Large intestine (tissue), 3 donors: ENCODE measurements around the gene SPHK1. TPM values are rescaled to one million over a fixed set of nuclear protein-coding genes. Genes with fewer than 3 reads are reported as not detected.
A peak's percentile ranks its signal among the peaks of the same experiment; 100 is the strongest.
"Not testable (repeated sequence)": the region's sequence is repeated elsewhere in the genome, so short reads cannot be mapped to it uniquely, and the experiment has no call there.

Experiments
- DNase-seq, 2 donors: peaks; one replicate each; pipeline versions ENCODE4 v3.0.0 to v3.0.0-alpha.2; 2013
- H3K27ac ChIP-seq: one replicate; pipeline ENCODE4 v1.5.1; 2013; ENCODE audit warnings: low read length
- H3K27me3 ChIP-seq: 2 replicates; pipeline ENCODE4 v1.6.1; 2013; ENCODE audit warnings: low read length; ENCODE audit not compliant: control insufficient read depth, insufficient read depth
- H3K36me3 ChIP-seq: 2 replicates; pipeline ENCODE4 v1.6.1; 2013; ENCODE audit warnings: low read length; ENCODE audit not compliant: control insufficient read depth, insufficient read depth
- H3K4me1 ChIP-seq: one replicate; pipeline ENCODE4 v1.6.1; 2013; ENCODE audit warnings: low read length; ENCODE audit not compliant: control insufficient read depth, insufficient read depth
- H3K4me3 ChIP-seq: one replicate; pipeline ENCODE4 v1.5.1; 2013; ENCODE audit warnings: low read length
- H3K9me3 ChIP-seq: one replicate; pipeline ENCODE4 v1.6.1; 2013; ENCODE audit warnings: mild to moderate bottlenecking, low read depth, low read length, moderate library complexity; ENCODE audit not compliant: control insufficient read depth
- WGBS: methylation state at CpG from one replicate; pipeline ENCODE4 v1.1.5; 2013; ENCODE audit warnings: low lambda C conversion rate; ENCODE audit not compliant: insufficient coverage; 5-methylcytosine and 5-hydroxymethylcytosine counted together
- polyA plus RNA-seq: library from polyadenylated mRNA; unstranded; fragments of 120-200 nt; gene quantifications from one replicate; pipeline ENCODE4 v1.2.1, GENCODE V29; 2013

The SPHK1 gene
- polyA plus RNA-seq, 1 donor: 3.1 TPM

GRCh38 chr17:76351526-76352071 is 32.8 kb upstream of the SPHK1 start:
- DNase-seq: no peak
- H3K27me3 ChIP-seq: no peaks in the 10 kb centered on the region
- peaks cover 3% of the 10 kb centered on the region for H3K4me1 ChIP-seq
- H3K27ac ChIP-seq: no peak overlapping the region
- H3K9me3 ChIP-seq: no peaks in the 10 kb centered on the region
- peaks cover 10% of the 10 kb centered on the region for H3K36me3 ChIP-seq
- WGBS: 74% methylated on average over 3 of the region's 9 CpGs
- no peak overlapping the region for H3K4me3 ChIP-seq

GRCh38 chr17:76353004-76353598 is 31.3 kb upstream of the SPHK1 start:
- no peaks in the 10 kb centered on the region for H3K9me3 ChIP-seq
- peak in 1 of 2 donors; percentile 57 for DNase-seq
- peaks cover 3% of the 10 kb centered on the region for H3K4me1 ChIP-seq
- peak overlapping the region; percentile 96 for H3K4me3 ChIP-seq
- no CpG with 5 or more reads among the region's 51 CpGs for WGBS
- H3K36me3 ChIP-seq: no peaks in the 10 kb centered on the region
- H3K27ac ChIP-seq: peak overlapping the region; percentile 84
- H3K27me3 ChIP-seq: no peaks in the 10 kb centered on the region

DNA sequence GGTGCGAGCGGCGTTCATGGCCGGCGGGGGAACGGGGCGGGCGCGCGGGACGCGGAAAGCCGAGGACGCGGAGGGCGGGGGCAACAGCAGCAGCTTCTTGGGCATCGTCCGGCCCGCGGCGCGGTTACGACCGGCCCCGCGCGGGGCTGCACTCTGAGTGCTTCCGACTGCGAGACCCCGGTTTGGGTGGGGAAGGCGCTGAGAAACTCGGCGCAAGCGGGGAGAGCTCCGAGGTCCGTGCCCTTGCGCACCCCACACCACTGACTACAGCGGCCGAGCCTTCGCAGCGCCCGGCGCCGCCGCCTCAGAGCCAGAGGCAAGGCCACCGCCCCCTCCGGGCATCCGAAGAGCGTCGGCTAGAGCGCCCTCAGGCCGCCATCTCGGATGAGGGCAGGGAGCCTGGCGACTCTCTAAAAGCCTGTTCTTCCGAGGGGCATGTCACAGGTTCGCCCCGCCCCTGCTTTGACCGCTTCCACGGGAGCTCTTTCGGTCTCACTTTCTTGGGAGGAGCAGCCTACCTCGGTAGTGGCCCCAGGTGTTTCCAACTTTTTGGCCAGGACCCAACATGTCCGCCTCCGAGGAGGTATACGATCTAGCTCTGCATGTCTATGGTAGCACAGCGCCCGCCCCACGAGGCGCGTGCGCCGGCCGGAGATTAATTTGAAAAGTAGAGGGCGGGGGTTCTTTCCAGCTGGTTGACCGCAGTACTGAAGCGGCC is 30.7 kb upstream of the SPHK1 start, which contains the start of gene PRPSAP1:
TSS of gene PRPSAP1 (minus strand) at position 318 of the 718 bp plus-strand sequence. CDS start at position 105, 213 bp downstream.
- WGBS: no CpG with 5 or more reads among the region's 75 CpGs
- Histone ChIP-seq H3K36me3 (no peaks in the 10 kb centered on the region), H3K4me3 (peak within 1 kb of the TSS; percentile 96), H3K9me3 (no peaks in the 10 kb centered on the region), H3K27me3 (no peaks in the 10 kb centered on the region), H3K27ac (peak within 1 kb of the TSS; percentile 84), H3K4me1 (peaks cover 3% of the 10 kb centered on the region)
- DNase-seq: peak; percentile 88 to 97

GRCh38 chr17:76354317-76354729 is 30.1 kb upstream of the SPHK1 start:
- no peak overlapping the region for H3K27ac ChIP-seq
- no peaks in the 10 kb centered on the region for H3K9me3 ChIP-seq
- WGBS: 7% methylated on average over 7 of the region's 18 CpGs
- peaks cover 3% of the 10 kb centered on the region for H3K4me1 ChIP-seq
- no peaks in the 10 kb centered on the region for H3K36me3 ChIP-seq
- no peak for DNase-seq
- H3K27me3 ChIP-seq: no peaks in the 10 kb centered on the region
- peak overlapping the region; percentile 96 for H3K4me3 ChIP-seq

GRCh38 chr17:76354747-76355310 is 29.6 kb upstream of the SPHK1 start:
- no CpG with 5 or more reads among the region's 13 CpGs for WGBS
- Histone ChIP-seq H3K36me3 (no peaks in the 10 kb centered on the region), H3K27me3 (no peaks in the 10 kb centered on the region), H3K4me3 (no peak overlapping the region), H3K27ac (no peak overlapping the region), H3K4me1 (peaks cover 3% of the 10 kb centered on the region), H3K9me3 (no peaks in the 10 kb centered on the region)
- DNase-seq: no peak

GRCh38 chr17:76356803-76357456 is 27.5 kb upstream of the SPHK1 start:
- Histone ChIP-seq H3K4me3 (no peak overlapping the region), H3K36me3 (no peaks in the 10 kb centered on the region), H3K9me3 (no peaks in the 10 kb centered on the region), H3K4me1 (peaks cover 3% of the 10 kb centered on the region), H3K27ac (no peak overlapping the region), H3K27me3 (no peaks in the 10 kb centered on the region)
- no peak for DNase-seq
- WGBS: no CpG with 5 or more reads among the region's 12 CpGs

GRCh38 chr17:76357597-76358158 is 26.7 kb upstream of the SPHK1 start:
- H3K9me3 ChIP-seq: no peaks in the 10 kb centered on the region
- peaks cover 1% of the 10 kb centered on the region for H3K4me1 ChIP-seq
- DNase-seq: no peak
- no peak overlapping the region for H3K27ac ChIP-seq
- H3K4me3 ChIP-seq: no peak overlapping the region
- no peaks in the 10 kb centered on the region for H3K36me3 ChIP-seq
- no peaks in the 10 kb centered on the region for H3K27me3 ChIP-seq
- WGBS: no CpG with 5 or more reads among the region's 6 CpGs

DNA sequence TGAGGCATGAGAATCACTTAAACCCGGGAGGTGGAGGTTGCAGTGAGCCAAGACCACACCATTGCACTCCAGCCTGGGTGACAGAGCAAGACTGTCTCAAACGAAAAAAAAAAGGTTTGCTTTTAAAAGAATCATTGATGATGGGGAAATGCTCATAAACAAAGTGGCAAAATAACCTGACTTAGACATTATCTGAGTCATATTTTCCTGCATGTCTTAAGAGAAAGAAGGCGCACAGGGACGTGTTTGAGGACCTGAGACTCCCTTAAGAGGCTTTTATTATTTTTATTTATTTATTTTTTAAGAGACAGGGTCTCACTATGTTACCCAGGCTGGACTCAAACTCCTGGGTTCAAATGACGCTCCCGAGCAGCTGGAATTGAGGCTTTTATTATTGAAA is 25.0 kb upstream of the SPHK1 start:
- no CpG with 5 or more reads among the region's 6 CpGs for WGBS
- Histone ChIP-seq H3K4me1 (no peaks in the 10 kb centered on the region), H3K36me3 (no peaks in the 10 kb centered on the region), H3K27ac (no peak overlapping the region), H3K4me3 (no peak overlapping the region), H3K27me3 (no peaks in the 10 kb centered on the region), H3K9me3 (no peaks in the 10 kb centered on the region)
- no peak for DNase-seq

GRCh38 chr17:76359776-76360175 is 24.6 kb upstream of the SPHK1 start:
- not testable (repeated sequence) for DNase-seq, H3K36me3 ChIP-seq, H3K27me3 ChIP-seq, H3K4me1 ChIP-seq, H3K27ac ChIP-seq, H3K4me3 ChIP-seq, H3K9me3 ChIP-seq
- no CpG with 5 or more reads among the region's 6 CpGs for WGBS

DNA sequence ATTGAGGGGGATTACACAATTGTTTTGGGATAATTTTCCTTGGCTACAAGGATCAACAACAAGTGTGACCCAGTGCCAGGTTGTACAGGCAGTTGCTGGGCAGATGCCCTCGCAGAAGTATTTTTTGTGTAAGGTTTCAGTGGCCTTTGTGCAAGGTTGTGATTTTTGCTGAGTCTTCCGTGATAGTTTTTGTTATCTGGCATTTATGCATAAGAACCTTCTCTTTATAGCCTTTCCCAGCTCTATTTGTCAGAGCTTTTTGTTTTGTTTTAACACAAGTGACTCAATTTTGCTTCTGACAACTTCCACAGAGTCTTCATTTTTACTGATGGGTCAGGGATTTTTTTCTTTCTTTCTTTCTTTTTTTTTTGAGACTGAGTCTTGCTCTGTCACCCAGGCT is 23.9 kb upstream of the SPHK1 start:
- WGBS: 58% methylated on average over 2 of the region's 2 CpGs
- Histone ChIP-seq H3K27ac (no peak overlapping the region), H3K36me3 (no peaks in the 10 kb centered on the region), H3K9me3 (no peaks in the 10 kb centered on the region), H3K27me3 (no peaks in the 10 kb centered on the region), H3K4me1 (no peaks in the 10 kb centered on the region), H3K4me3 (no peak overlapping the region)
- no peak for DNase-seq
